ENCODE measurements around the gene PTPRK.

The PTPRK gene

GRCh38 chr6:128311944-128312570, 208.3 kb downstream of the PTPRK start:
- no peak for DNase-seq (ENCODE audit: low read depth, low spot score)
- in situ Hi-C loops (cut with HindIII; ENCODE audit: low sequenced_read_pairs): no loop called here
- no peak overlapping the region for H3K4me3 ChIP-seq (ENCODE audit: low read depth, low read length)
- no peak for TF ChIP-seq CTCF (IDR thresholded peaks at IDR 0.05; ENCODE audit: low read depth, low read length)

GRCh38 chr6:128310451-128310850, 209.9 kb downstream of the PTPRK start:
- in situ Hi-C loops (cut with HindIII; ENCODE audit: low sequenced_read_pairs): no loop called here
- no peak for DNase-seq (ENCODE audit: low read depth, low spot score)
- H3K4me3 ChIP-seq (ENCODE audit: low read depth, low read length): no peak overlapping the region
- no peak for TF ChIP-seq CTCF (IDR thresholded peaks at IDR 0.05; ENCODE audit: low read depth, low read length)

GRCh38 chr6:128307671-128308070, 212.7 kb downstream of the PTPRK start:
- in situ Hi-C loops (cut with HindIII; ENCODE audit: low sequenced_read_pairs): no loop called here
- TF ChIP-seq CTCF (IDR thresholded peaks at IDR 0.05; ENCODE audit: low read depth, low read length): no peak
- no peak overlapping the region for H3K4me3 ChIP-seq (ENCODE audit: low read depth, low read length)
- DNase-seq (ENCODE audit: low read depth, low spot score): no peak

GRCh38 chr6:128305976-128306375, 214.4 kb downstream of the PTPRK start:
- DNase-seq (ENCODE audit: low read depth, low spot score): peak; percentile 7
- TF ChIP-seq CTCF (IDR thresholded peaks at IDR 0.05; ENCODE audit: low read depth, low read length): no peak
- in situ Hi-C loops (cut with HindIII; ENCODE audit: low sequenced_read_pairs): no loop called here
- H3K4me3 ChIP-seq (ENCODE audit: low read depth, low read length): no peak overlapping the region

- in situ Hi-C loops (cut with HindIII; ENCODE audit: low sequenced_read_pairs): no loop called here
- peak; percentile 49 for DNase-seq (ENCODE audit: low read depth, low spot score)
- no peak for TF ChIP-seq CTCF (IDR thresholded peaks at IDR 0.05; ENCODE audit: low read depth, low read length)
- no peak overlapping the region for H3K4me3 ChIP-seq (ENCODE audit: low read depth, low read length)
Measured at GRCh38 chr6:128305228-128305627, 215.2 kb downstream of the PTPRK start.

GRCh38 chr6:128303870-128304269, 216.5 kb downstream of the PTPRK start:
- DNase-seq (ENCODE audit: low read depth, low spot score): no peak
- TF ChIP-seq CTCF (IDR thresholded peaks at IDR 0.05; ENCODE audit: low read depth, low read length): no peak
- H3K4me3 ChIP-seq (ENCODE audit: low read depth, low read length): no peak overlapping the region
- in situ Hi-C loops (cut with HindIII; ENCODE audit: low sequenced_read_pairs): no loop called here
